HepG2 (cell line): Measurements from ENCODE around the gene TRMT112. TPM values are rescaled to one million over a fixed set of nuclear protein-coding genes. Genes with fewer than 3 reads are reported as not detected.

Source experiments
- ARNT2 ChIP-seq: sonication (generic); formaldehyde crosslinking; IDR thresholded peaks from 2 replicates; pipeline ENCODE4 v1.8.0; 2022; ENCODE audit warnings: mild to moderate bottlenecking, low read depth, missing genetic modification reagents, moderate library complexity
- ATF7 ChIP-seq, 2 experiments: fragments of 450-650 bp in 1 of 2; sonication (generic) in 1 of 2; formaldehyde crosslinking in 1 of 2; IDR thresholded peaks; 2 replicates each; pipeline versions ENCODE4 v1.4.0 to v1.6.1; 2016 to 2020; ENCODE audit warnings: antibody characterized with exemption in 1 of 2, mild to moderate bottlenecking in 1 of 2, missing genetic modification reagents in 1 of 2
- ATF7-NPFF ChIP-seq: sonication (generic); formaldehyde crosslinking; IDR thresholded peaks from 2 replicates; pipeline ENCODE4 v1.8.1; 2023; ENCODE audit warnings: mild to moderate bottlenecking, low read depth, missing genetic modification reagents, moderate library complexity
- CENPBD1 ChIP-seq: sonication (generic); formaldehyde crosslinking; IDR thresholded peaks from 2 replicates; pipeline ENCODE4 v1.8.0; 2022; ENCODE audit warnings: missing genetic modification reagents, low read depth, mild to moderate bottlenecking, borderline replicate concordance
- FOXP1 ChIP-seq, 2 experiments: fragments of 450-650 bp in 1 of 2; IDR thresholded peaks; 2 replicates each; pipeline ENCODE4 v1.6.1; 2017 to 2018; ENCODE audit warnings: antibody characterized with exemption in 1 of 2
- GTF2F1 ChIP-seq: fragments of 150-350 bp; IDR thresholded peaks from 2 replicates; pipeline ENCODE4 v1.6.1; 2014; ENCODE audit warnings: low read length
- HDAC6 ChIP-seq: fragments of 200-600 bp; sonication (generic); IDR thresholded peaks from 2 replicates; pipeline ENCODE4 v1.7.0; 2017; ENCODE audit warnings: mild to moderate bottlenecking, antibody characterized with exemption, low read length, low read depth
- HMG20A ChIP-seq: IDR thresholded peaks from 2 replicates; pipeline ENCODE4 v1.6.1; 2016; ENCODE audit warnings: borderline replicate concordance
- IRF2 ChIP-seq: IDR thresholded peaks from 2 replicates; pipeline ENCODE4 v1.6.1; 2018; ENCODE audit warnings: missing genetic modification reagents, missing compliant biosample characterization
- RNF219 ChIP-seq: sonication (generic); formaldehyde crosslinking; IDR thresholded peaks from 2 replicates; pipeline ENCODE4 v1.5.0; 2020; ENCODE audit warnings: mild to moderate bottlenecking, missing genetic modification reagents
- SP140L ChIP-seq: sonication (generic); formaldehyde crosslinking; IDR thresholded peaks from 2 replicates; pipeline ENCODE4 v1.4.0; 2020; ENCODE audit warnings: missing genetic modification reagents, borderline replicate concordance
- TBP ChIP-seq: sonication (generic); formaldehyde crosslinking; IDR thresholded peaks from 2 replicates; pipeline ENCODE4 v1.5.0; 2020; ENCODE audit warnings: missing genetic modification reagents
- TEAD3 ChIP-seq: optimal IDR thresholded peaks from 2 replicates; pipeline ENCODE3; 2016; ENCODE audit warnings: borderline replicate concordance
- U2AF2 ChIP-seq: fragments of 200-400 bp; formaldehyde crosslinking; IDR thresholded peaks from 2 replicates; pipeline ENCODE4 v1.6.1; 2017; ENCODE audit warnings: low read depth, mild to moderate bottlenecking, low read length
- ZC3H4 ChIP-seq: sonication (generic); formaldehyde crosslinking; IDR thresholded peaks from 2 replicates; pipeline ENCODE4 v1.4.0; 2020; ENCODE audit warnings: missing genetic modification reagents, borderline replicate concordance
- ZNF292 ChIP-seq: sonication (generic); formaldehyde crosslinking; IDR thresholded peaks from 2 replicates; pipeline ENCODE4 v1.8.1; 2022; ENCODE audit warnings: mild to moderate bottlenecking, low read depth, missing genetic modification reagents, borderline replicate concordance
- ZNF33B ChIP-seq: sonication (generic); formaldehyde crosslinking; IDR thresholded peaks from 2 replicates; pipeline ENCODE4 v1.5.1; 2020; ENCODE audit warnings: mild to moderate bottlenecking, missing genetic modification reagents
- ZNF350 ChIP-seq: sonication (generic); formaldehyde crosslinking; IDR thresholded peaks from 2 replicates; pipeline ENCODE4 v1.4.0; 2020; ENCODE audit warnings: mild to moderate bottlenecking, low read depth, missing genetic modification reagents, borderline replicate concordance
- ZNF441 ChIP-seq: sonication (generic); formaldehyde crosslinking; IDR thresholded peaks from 2 replicates; pipeline ENCODE4 v1.7.0; 2021; ENCODE audit warnings: missing genetic modification reagents, borderline replicate concordance
- ZNF484 ChIP-seq: sonication (generic); formaldehyde crosslinking; IDR thresholded peaks from 2 replicates; pipeline ENCODE4 v1.5.1; 2020; ENCODE audit warnings: mild to moderate bottlenecking, low read depth, missing genetic modification reagents, borderline replicate concordance
- ZNF646 ChIP-seq: sonication (generic); formaldehyde crosslinking; IDR thresholded peaks from 2 replicates; pipeline ENCODE4 v1.9.0; 2021; ENCODE audit warnings: mild to moderate bottlenecking, missing genetic modification reagents
- polyA plus RNA-seq, 8 experiments: library from polyadenylated mRNA; depleted of rRNA in 3 of 8; stranded (reverse) in 7 of 8; unstranded in 1 of 8; fragments of >200 nt; fragmentation: Illumina TruSeq in 4 of 8; extraction: Trizol in 4 of 8; gene quantifications; 2 replicates each; pipeline versions ENCODE4 v1.2.1 to v1.2.3, GENCODE V29; 2011 to 2016; ENCODE audit warnings: low read depth in 4 of 8, missing spikeins in 1 of 8, mixed read lengths in 1 of 8; ENCODE audit not compliant: insufficient read depth in 1 of 8
- total RNA-seq, 5 experiments: library from RNA; depleted of rRNA; stranded (reverse); fragments of >200 nt; fragmentation: Illumina TruSeq; extraction: Trizol; gene quantifications; 2 replicates each; pipeline ENCODE4 v1.2.3, GENCODE V29; 2016; ENCODE audit warnings: low read depth in 1 of 5

The TRMT112 gene
- total and polyA plus RNA-seq, 2 of the 13 experiments (the other 11 are each of a cell fraction or from before 2014, with no cell fraction given): 186 to 409 TPM

GRCh38 chr11:64269540-64270220 is 47.7 kb downstream of the TRMT112 start (continued):
- TF ChIP-seq TBP (CRISPR knock-in tag): no peak
- TF ChIP-seq ATF7 (IDR thresholded peaks at IDR 0.05): peak; percentile 64
- TF ChIP-seq ATF7 (CRISPR knock-in tag; IDR thresholded peaks at IDR 0.05): no peak; the same call in 1 of the 2 replicates
- peak; percentile 42; the same call in 1 of the 2 replicates for TF ChIP-seq ATF7-NPFF (CRISPR knock-in tag)
- TF ChIP-seq ZNF33B (CRISPR knock-in tag): no peak
- peak; percentile 79; the same call in 1 of the 2 replicates for TF ChIP-seq IRF2 (CRISPR knock-in tag)
- no peak; the same call in 1 of the 2 replicates for TF ChIP-seq ZNF646 (CRISPR knock-in tag)
- TF ChIP-seq ZNF441 (CRISPR knock-in tag): no peak
- no peak for TF ChIP-seq GTF2F1
- no peak for TF ChIP-seq ZNF484 (CRISPR knock-in tag)
- TF ChIP-seq HMG20A (CRISPR knock-in tag): no peak
- TF ChIP-seq ARNT2 (CRISPR knock-in tag): no peak
- no peak for TF ChIP-seq RNF219
- TF ChIP-seq FOXP1 (IDR thresholded peaks at IDR 0.05): no peak
- peak; percentile 26; the same call in 1 of the 2 replicates for TF ChIP-seq FOXP1 (CRISPR knock-in tag; IDR thresholded peaks at IDR 0.05)
- no peak for TF ChIP-seq U2AF2
- TF ChIP-seq ZC3H4 (CRISPR knock-in tag): no peak
- peak; percentile 63 for TF ChIP-seq TEAD3 (CRISPR knock-in tag)
- TF ChIP-seq ZNF350: no peak
- no peak for TF ChIP-seq HDAC6
- no peak for TF ChIP-seq ZNF292
- TF ChIP-seq SP140L (CRISPR knock-in tag): no peak
- no peak; the same call in 1 of the 2 replicates for TF ChIP-seq CENPBD1
